Nephron (organoid): ENCODE results near the gene SNX5.

ENCODE experiments used
- H3K27ac Mint-ChIP-seq, 3 experiments: 2 replicates each; pipeline ENCODE4 v1.8.0; 2020; ENCODE audit warnings: mixed read lengths in 3 of 3, mild to moderate bottlenecking in 2 of 3, moderate library complexity in 1 of 3
- H3K27me3 Mint-ChIP-seq: 2 replicates; pipeline ENCODE4 v1.8.0; 2021; ENCODE audit warnings: low read depth, mild to moderate bottlenecking, moderate library complexity, mixed read lengths
- H3K36me3 Mint-ChIP-seq: 2 replicates; pipeline ENCODE4 v1.8.0; 2020; ENCODE audit warnings: low read depth, mixed read lengths
- H3K4me1 Mint-ChIP-seq: 2 replicates; pipeline ENCODE4 v1.8.0; 2020; ENCODE audit warnings: mixed read lengths
- H3K4me3 Mint-ChIP-seq, 3 experiments: 2 replicates each; pipeline ENCODE4 v1.8.0; 2020; ENCODE audit warnings: mild to moderate bottlenecking in 3 of 3, mixed read lengths in 3 of 3, moderate library complexity in 2 of 3
- H3K9me3 Mint-ChIP-seq: 2 replicates; pipeline ENCODE4 v1.8.0; 2020; ENCODE audit warnings: mixed read lengths
- CTCF ChIP-seq, 3 experiments: fragments of 200-600 bp; sonication (generic); IDR thresholded peaks; one replicate each; pipeline ENCODE4 v1.5.0; 2021; ENCODE audit warnings: antibody characterized with exemption in 3 of 3; ENCODE audit not compliant: unreplicated experiment in 3 of 3

The SNX5 gene

DNA sequence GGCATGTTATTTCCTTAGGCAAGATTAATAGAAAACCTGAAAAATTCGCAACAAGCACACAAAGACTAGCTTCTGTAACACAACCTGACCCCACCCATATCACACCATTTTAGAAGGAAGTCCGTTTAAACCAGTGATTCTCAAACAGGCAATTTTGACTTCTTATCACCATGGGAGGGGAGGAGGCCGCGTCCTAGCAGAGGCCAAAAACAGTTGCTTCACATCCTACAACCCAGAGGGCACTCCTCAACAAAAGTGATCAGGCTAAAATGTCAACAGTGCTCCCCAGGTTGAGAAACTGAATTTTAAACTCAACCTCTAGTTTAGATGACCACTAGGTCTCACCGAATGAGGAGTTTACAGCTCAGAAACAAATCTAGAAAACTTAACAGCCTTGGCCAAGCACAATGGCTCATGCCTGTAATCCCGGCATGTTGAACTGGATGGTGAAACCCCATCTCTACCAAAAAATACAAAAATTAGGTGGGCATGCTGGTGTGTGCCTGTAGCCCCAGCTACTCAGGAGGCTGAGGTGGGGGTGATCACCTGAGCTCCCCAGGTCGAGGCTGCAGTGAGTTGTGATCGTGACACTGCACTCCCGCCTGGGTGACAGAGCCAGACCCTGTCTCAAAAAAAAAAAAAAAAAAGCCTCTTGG, 3.4 kb downstream of the SNX5 start:
- peak overlapping the region; percentile 98 to 99 (median 99) for H3K27ac Mint-ChIP-seq
- TF ChIP-seq CTCF (IDR thresholded peaks at IDR 0.05; ENCODE audit: unreplicated experiment in 3 of 3): no peak
- peak overlapping the region; percentile 92 to 99 (median 96) for H3K4me3 Mint-ChIP-seq
- H3K9me3 Mint-ChIP-seq: no peaks in the 10 kb centered on the region
- peaks cover 13% of the 10 kb centered on the region for H3K36me3 Mint-ChIP-seq
- peaks cover 74% of the 10 kb centered on the region for H3K4me1 Mint-ChIP-seq
- peaks cover 3% of the 10 kb centered on the region for H3K27me3 Mint-ChIP-seq

DNA sequence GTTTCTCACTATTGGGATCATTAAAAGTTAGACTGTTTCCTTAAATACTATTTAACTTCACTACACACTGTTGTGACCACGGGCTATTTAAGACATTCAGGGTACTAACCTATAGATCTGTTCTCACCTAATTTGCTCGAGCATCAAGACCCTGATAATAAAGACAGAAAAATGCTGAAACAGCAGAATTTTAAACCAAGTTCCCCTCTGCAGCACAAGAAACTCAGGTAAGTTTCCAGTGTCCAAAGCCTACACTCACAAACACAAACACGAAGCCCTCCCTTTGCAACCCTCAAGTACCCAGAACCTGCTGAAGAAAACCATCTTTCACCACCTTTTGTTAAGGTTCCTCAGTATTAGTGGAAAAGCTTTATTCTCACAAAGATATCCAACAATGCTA, 4.0 kb downstream of the SNX5 start:
- no peaks in the 10 kb centered on the region for H3K9me3 Mint-ChIP-seq
- peak overlapping the region; percentile 84 to 99 (median 84) for H3K27ac Mint-ChIP-seq
- no peak for TF ChIP-seq CTCF (IDR thresholded peaks at IDR 0.05; ENCODE audit: unreplicated experiment in 3 of 3)
- peaks cover 3% of the 10 kb centered on the region for H3K27me3 Mint-ChIP-seq
- H3K4me1 Mint-ChIP-seq: peaks cover 73% of the 10 kb centered on the region
- peaks cover 13% of the 10 kb centered on the region for H3K36me3 Mint-ChIP-seq
- H3K4me3 Mint-ChIP-seq: peak overlapping the region; percentile 48 to 99 (median 96)

DNA sequence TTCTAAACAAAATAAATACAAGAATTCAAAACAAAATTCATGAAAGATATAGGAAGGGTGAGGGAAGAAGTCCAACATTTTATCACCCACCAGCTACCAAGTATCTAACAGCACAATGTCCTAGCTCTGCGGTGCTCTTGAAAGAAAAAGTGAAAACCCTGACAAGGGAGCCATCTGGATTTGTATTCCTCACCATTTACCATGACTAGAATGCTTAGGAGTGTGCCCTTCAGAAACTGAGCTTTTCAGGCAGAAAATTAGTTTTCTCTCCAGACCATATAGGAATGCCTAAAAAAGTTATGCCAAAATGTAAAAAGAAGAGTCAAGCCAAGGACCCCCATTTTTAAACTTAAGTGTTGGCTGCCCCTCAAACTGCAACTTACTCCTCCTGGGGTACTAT, 4.5 kb downstream of the SNX5 start:
- Mint-ChIP-seq H3K4me1 (peaks cover 77% of the 10 kb centered on the region), H3K9me3 (no peaks in the 10 kb centered on the region), H3K4me3 (peak overlapping the region in 2 of 3 experiments; percentile 96 to 99), H3K27me3 (peaks cover 3% of the 10 kb centered on the region), H3K27ac (peak overlapping the region; percentile 84 to 99 (median 84)), H3K36me3 (peaks cover 13% of the 10 kb centered on the region)
- no peak for TF ChIP-seq CTCF (IDR thresholded peaks at IDR 0.05; ENCODE audit: unreplicated experiment in 3 of 3)

DNA sequence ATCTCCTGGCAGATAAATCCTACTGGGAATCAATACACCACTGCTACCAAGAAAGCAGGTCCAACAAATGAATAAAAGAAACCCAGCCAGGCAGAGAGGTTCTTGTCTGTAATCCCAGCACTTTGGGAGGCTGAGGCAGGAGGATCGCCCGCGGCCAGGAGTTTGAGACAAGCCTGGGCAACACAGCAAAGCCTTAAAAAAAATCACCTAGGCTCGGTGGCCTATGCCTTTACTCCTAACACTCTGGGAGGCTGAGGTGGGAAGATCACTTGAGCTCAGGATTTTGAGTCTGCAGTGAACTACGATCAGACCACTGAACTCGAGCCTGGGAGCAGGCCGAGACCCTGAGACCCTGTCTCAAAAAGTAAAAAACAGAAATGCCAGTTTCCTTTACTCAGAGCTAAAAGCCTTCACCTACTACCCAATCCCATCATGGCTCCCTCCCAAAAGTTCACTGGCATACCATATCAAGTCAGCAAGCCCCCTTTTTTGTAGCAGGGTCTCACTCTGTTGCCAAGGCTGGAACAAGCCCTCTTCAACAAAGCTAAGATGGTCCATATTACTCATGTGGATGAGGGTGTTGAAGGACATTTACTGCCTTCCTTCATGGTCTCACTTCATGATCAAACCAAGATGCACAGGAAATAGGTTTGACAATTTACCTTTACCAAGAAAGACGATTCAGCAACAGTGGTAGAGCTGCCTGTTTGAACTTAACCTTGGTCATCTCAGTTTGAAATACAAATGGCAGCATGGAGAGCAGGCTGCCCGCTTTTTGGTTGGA, 5.3 kb downstream of the SNX5 start:
- H3K36me3 Mint-ChIP-seq: peaks cover 13% of the 10 kb centered on the region
- no peaks in the 10 kb centered on the region for H3K27me3 Mint-ChIP-seq
- H3K4me3 Mint-ChIP-seq: peak overlapping the region in 2 of 3 experiments; percentile 25 to 53
- no peaks in the 10 kb centered on the region for H3K9me3 Mint-ChIP-seq
- TF ChIP-seq CTCF (IDR thresholded peaks at IDR 0.05; ENCODE audit: unreplicated experiment in 3 of 3): no peak
- peaks cover 80% of the 10 kb centered on the region for H3K4me1 Mint-ChIP-seq
- H3K27ac Mint-ChIP-seq: peak overlapping the region; percentile 89 to 99 (median 96)

- Mint-ChIP-seq H3K27me3 (no peaks in the 10 kb centered on the region), H3K9me3 (no peaks in the 10 kb centered on the region)
Observed at GRCh38 chr20:17961587-17961940, 7.0 kb downstream of the SNX5 start.

More at GRCh38 chr20:17961587-17961940, 7.0 kb downstream of the SNX5 start:
- Mint-ChIP-seq H3K4me1 (peaks cover 81% of the 10 kb centered on the region), H3K4me3 (peak overlapping the region in 2 of 3 experiments; percentile 23 to 62), H3K27ac (peak overlapping the region; percentile 86 to 99 (median 96)), H3K36me3 (peaks cover 18% of the 10 kb centered on the region)
- TF ChIP-seq CTCF (IDR thresholded peaks at IDR 0.05; ENCODE audit: unreplicated experiment in 3 of 3): no peak
